Right lobe of liver (tissue), 6 donors: Measurements from ENCODE around the gene EGF. TPM values are rescaled to one million over a fixed set of nuclear protein-coding genes. Genes with fewer than 3 reads are reported as not detected.
"Not testable (repeated sequence)": the region's sequence is repeated elsewhere in the genome, so short reads cannot be mapped to it uniquely, and the experiment has no call there.

Source experiments
- ATAC-seq, 4 donors: fragments of 200-7000 bp; cut with Tn5 transposase; one replicate each; pipeline ENCODE4 v1.9.1; 2020; ENCODE audit warnings: mild to moderate bottlenecking in 4 of 4, moderate library complexity in 4 of 4
- DNase-seq, 3 donors: peaks; one replicate each; pipeline ENCODE4 v3.0.0-alpha.2; 2020
- H3K27ac ChIP-seq, 3 donors: fragments of 200-600 bp; one replicate each; pipeline ENCODE4 v1.8.0; 2022
- H3K27me3 ChIP-seq, 2 donors: fragments of 200-600 bp; one replicate each; pipeline ENCODE4 v1.8.0; 2022
- H3K36me3 ChIP-seq, 4 donors: fragments of 200-600 bp; sonication (generic) in 1 of 4; one replicate each; pipeline versions ENCODE4 v1.5.1 to v1.8.0; 2017 to 2022; ENCODE audit warnings: control low read depth in 1 of 4
- H3K4me1 ChIP-seq, 4 donors: fragments of 200-600 bp; sonication (generic) in 1 of 4; one replicate each; pipeline versions ENCODE4 v1.5.1 to v1.8.0; 2017 to 2022; ENCODE audit warnings: control low read depth in 1 of 4
- H3K4me3 ChIP-seq, 3 donors: fragments of 200-600 bp; one replicate each; pipeline ENCODE4 v1.8.0; 2022
- H3K9me3 ChIP-seq, 4 donors: fragments of 200-600 bp; sonication (generic) in 1 of 4; one replicate each; pipeline versions ENCODE4 v1.5.1 to v1.8.0; 2017 to 2022; ENCODE audit warnings: control low read depth in 1 of 4
- CTCF ChIP-seq, 4 donors: fragments of 200-600 bp in 3 of 4; fragments of 450-650 bp in 1 of 4; IDR thresholded peaks; one replicate each; pipeline versions ENCODE4 v1.5.1 to v1.8.0; 2016 to 2022; ENCODE audit warnings: antibody characterized with exemption in 4 of 4, mild to moderate bottlenecking in 2 of 4
- POLR2A ChIP-seq: fragments of 450-650 bp; IDR thresholded peaks from one replicate; pipeline ENCODE4 v1.6.1; 2017; ENCODE audit warnings: antibody characterized with exemption, mild to moderate bottlenecking
- WGBS: methylation state at CpG from one replicate; pipeline ENCODE4 v1.1.6; 2018; ENCODE audit warnings: low coverage, low lambda C conversion rate; ENCODE audit not compliant: insufficient coverage; ENCODE audit errors: missing lambda C conversion rate; 5-methylcytosine and 5-hydroxymethylcytosine counted together
- intact Hi-C, 2 donors: fragments of 100-400 bp; cut with DNase I; formaldehyde crosslinking; loops; one replicate each; pipeline versions ENCODE4 v1.11.2 to v1.14.1; 2022
- total RNA-seq, 6 experiments: library from RNA; depleted of rRNA in 2 of 6; stranded (reverse); fragments of >200 nt in 2 of 6; fragmentation: NEBNext Ultra II Directional in 3 of 6; extraction: Animal tissue kit (Norgen Biotek cat#: 25700) in 3 of 6; gene quantifications; one replicate each; pipeline versions ENCODE4 v1.1.0 to v1.2.4, GENCODE V29; 2016 to 2023
- donor health status: DM: no; HTN: yes; CAD: no.
- donor health status: DM: no; HTN: no; CAD: no.
- donor health status: DM: no; HTN: no; CAD: no.
- donor health status: DM: no; HTN: yes; CAD: no.
- donor health status: DM: no; HTN: yes; CAD: no.

Gene EGF
- total RNA-seq, 6 experiments from 2014 or later: not detected

GRCh38 chr4:110032603-110033002 is 119.9 kb downstream of the EGF start:
- no peak for TF ChIP-seq CTCF (IDR thresholded peaks at IDR 0.05)
- no peak for TF ChIP-seq POLR2A
- ATAC-seq (peak in 3 of 4 donors; percentile 41 to 50 (median 48)), DNase-seq (no peak)
- H3K9me3 ChIP-seq: no peaks in the 10 kb centered on the region
- WGBS: 61% methylated on average over 2 of the region's 7 CpGs
- no peaks in the 10 kb centered on the region for H3K27me3 ChIP-seq
- intact Hi-C loops: no loop called here
- H3K27ac ChIP-seq: no peak overlapping the region
- no peak overlapping the region for H3K4me3 ChIP-seq
- H3K4me1 ChIP-seq: no peaks in the 10 kb centered on the region
- no peaks in the 10 kb centered on the region for H3K36me3 ChIP-seq

DNA sequence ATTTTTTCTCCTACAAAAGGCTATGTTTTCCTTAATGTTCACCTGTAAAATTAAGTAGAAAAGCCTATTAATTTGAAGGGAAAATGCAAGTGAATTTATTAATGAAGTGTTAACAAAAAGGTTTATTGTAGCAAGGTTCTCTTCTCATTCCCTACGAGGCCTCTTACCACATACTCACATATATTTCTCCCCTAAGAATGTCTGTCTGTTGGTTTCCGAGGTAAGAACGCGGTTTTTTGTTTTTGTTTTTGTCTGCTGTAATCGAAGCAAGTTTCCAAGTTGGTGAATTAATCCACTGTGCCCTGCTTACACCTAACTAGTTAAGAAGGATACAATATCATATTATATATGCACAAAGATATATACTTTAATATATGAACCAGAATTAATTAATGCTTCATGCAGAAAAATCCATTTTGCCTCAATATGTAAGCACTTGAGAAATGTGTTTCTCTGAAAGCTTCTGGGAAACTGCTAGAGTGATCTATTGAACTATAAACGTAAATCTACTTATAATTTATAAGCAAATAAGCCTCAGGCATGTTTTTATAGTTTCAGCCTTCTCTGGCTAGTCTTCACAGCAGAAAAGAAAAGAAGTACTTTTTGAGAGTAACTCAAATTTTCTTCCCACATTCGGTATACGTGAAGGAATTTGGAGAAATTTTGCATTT is 120.8 kb downstream of the EGF start:
- no peak for TF ChIP-seq POLR2A
- no peak for TF ChIP-seq CTCF (IDR thresholded peaks at IDR 0.05)
- no peak for DNase-seq
- no peak overlapping the region for H3K27ac ChIP-seq
- no peak overlapping the region for H3K4me3 ChIP-seq
- no peak for ATAC-seq
- intact Hi-C loops: no loop called here
- H3K9me3 ChIP-seq: no peaks in the 10 kb centered on the region
- 52% methylated on average over 8 of the region's 8 CpGs for WGBS
- H3K36me3 ChIP-seq: no peaks in the 10 kb centered on the region
- H3K4me1 ChIP-seq: no peaks in the 10 kb centered on the region
- H3K27me3 ChIP-seq: no peaks in the 10 kb centered on the region

GRCh38 chr4:110034026-110034393 is 121.3 kb downstream of the EGF start:
- intact Hi-C loops: no loop called here
- WGBS: 11% methylated on average over 3 of the region's 3 CpGs
- TF ChIP-seq POLR2A (no peak), CTCF (IDR thresholded peaks at IDR 0.05) (no peak)
- DNase-seq (no peak), ATAC-seq (peak; percentile 45 to 75 (median 57))
- H3K4me3 ChIP-seq: no peak overlapping the region
- H3K4me1 ChIP-seq: no peaks in the 10 kb centered on the region
- no peaks in the 10 kb centered on the region for H3K27me3 ChIP-seq
- H3K36me3 ChIP-seq: no peaks in the 10 kb centered on the region
- H3K27ac ChIP-seq: no peak overlapping the region
- no peaks in the 10 kb centered on the region for H3K9me3 ChIP-seq

DNA sequence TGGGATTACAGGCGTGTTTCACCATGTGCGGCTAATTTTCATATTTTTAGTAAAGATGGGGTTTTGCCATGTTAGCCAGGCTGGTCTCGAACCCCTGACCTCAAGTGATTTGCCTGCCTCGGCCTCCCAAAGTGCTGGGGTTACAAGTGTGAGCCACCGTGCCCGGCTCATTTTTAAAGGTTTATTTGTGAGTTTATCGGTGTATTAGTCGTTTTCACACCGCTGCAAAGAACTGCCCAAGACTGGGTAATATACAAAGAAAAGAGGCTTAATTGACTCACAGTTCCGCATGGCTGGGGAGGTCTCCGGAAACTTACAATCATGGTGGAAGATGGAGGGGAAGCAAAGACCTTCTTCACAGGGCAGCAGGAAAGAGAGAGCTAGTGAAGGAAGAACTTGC is 126.5 kb downstream of the EGF start:
- ATAC-seq, intact Hi-C loops, DNase-seq, H3K36me3 ChIP-seq, H3K27me3 ChIP-seq, H3K4me3 ChIP-seq, H3K27ac ChIP-seq, H3K9me3 ChIP-seq: not testable (repeated sequence)
- WGBS: 91% methylated on average over 10 of the region's 11 CpGs
- H3K4me1 ChIP-seq: peaks cover 0 to 17% (median 6%) of the 10 kb centered on the region in 4 donors

GRCh38 chr4:110041735-110042134 is 129.1 kb downstream of the EGF start:
- H3K27me3 ChIP-seq: no peaks in the 10 kb centered on the region
- no peak overlapping the region for H3K4me3 ChIP-seq
- H3K4me1 ChIP-seq: peaks cover 0 to 17% (median 6%) of the 10 kb centered on the region in 4 donors
- intact Hi-C loops: no loop called here
- H3K27ac ChIP-seq: no peak overlapping the region
- H3K9me3 ChIP-seq: no peaks in the 10 kb centered on the region
- TF ChIP-seq CTCF (IDR thresholded peaks at IDR 0.05) (no peak), POLR2A (no peak)
- DNase-seq (no peak), ATAC-seq (peak; percentile 60 to 85 (median 72))
- 17% methylated on average over 1 of the region's 1 CpG for WGBS
- H3K36me3 ChIP-seq: no peaks in the 10 kb centered on the region
